ENCODE measurements around the gene HLA-DPA1. TPM values are rescaled to one million over a fixed set of nuclear protein-coding genes. Genes with fewer than 3 reads are reported as not detected.

Gene HLA-DPA1
- total RNA-seq, 1 experiment from 2014 or later, result 2.6 TPM

DNA sequence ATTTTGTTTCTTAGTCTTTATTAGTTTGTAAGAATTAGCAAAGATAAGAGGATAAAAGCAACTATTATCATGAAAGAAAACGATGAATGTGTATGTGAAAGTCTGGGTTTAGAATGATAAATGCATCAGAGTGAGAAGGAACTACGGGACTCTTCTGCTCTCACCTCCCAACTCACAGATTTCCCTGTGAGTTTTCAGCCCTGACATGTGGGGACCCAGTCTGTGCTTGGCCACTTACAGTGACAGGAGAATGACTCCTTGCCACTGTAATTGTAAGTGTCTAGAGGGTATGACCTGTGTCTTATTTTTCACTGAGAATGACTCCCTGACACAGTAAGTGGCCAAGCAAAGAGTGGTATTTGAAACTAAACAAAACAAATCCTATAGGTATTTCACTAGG is 2.5 kb downstream of the HLA-DPA1 start:
- Mint-ChIP-seq H3K27ac (no peak overlapping the region), H3K27me3 (ENCODE audit: low read depth) (peaks cover 5% of the 10 kb centered on the region; the same call in 1 of the 2 replicates), H3K36me3 (ENCODE audit: insufficient read depth in 1 of 3, low read depth in 3 of 3) (peaks cover 0 to 5% (median 0%) of the 10 kb centered on the region in 3 experiments; a peak in 2 of 7 replicates), H3K4me3 (no peak overlapping the region), H3K9me3 (peaks cover 5 to 6% of the 10 kb centered on the region in 2 experiments; a peak in 4 of 5 replicates), H3K4me1 (peaks cover 6 to 7% of the 10 kb centered on the region in 2 experiments; a peak in 3 of 4 replicates)
- no CpG with 5 or more reads among the region's 2 CpGs for WGBS (ENCODE audit: extremely low coverage, insufficient read length, low lambda C conversion rate)
- H2BK5ac ChIP-seq (ENCODE audit: insufficient read length, low read length), result no peak overlapping the region
- no peaks in the 10 kb centered on the region for H3K27me3 ChIP-seq (ENCODE audit: insufficient read depth, low read length)
- no peak overlapping the region for H3T11ph ChIP-seq (ENCODE audit: low read length)
- DNase-seq, result no peak
- TF ChIP-seq, protein P1, sequence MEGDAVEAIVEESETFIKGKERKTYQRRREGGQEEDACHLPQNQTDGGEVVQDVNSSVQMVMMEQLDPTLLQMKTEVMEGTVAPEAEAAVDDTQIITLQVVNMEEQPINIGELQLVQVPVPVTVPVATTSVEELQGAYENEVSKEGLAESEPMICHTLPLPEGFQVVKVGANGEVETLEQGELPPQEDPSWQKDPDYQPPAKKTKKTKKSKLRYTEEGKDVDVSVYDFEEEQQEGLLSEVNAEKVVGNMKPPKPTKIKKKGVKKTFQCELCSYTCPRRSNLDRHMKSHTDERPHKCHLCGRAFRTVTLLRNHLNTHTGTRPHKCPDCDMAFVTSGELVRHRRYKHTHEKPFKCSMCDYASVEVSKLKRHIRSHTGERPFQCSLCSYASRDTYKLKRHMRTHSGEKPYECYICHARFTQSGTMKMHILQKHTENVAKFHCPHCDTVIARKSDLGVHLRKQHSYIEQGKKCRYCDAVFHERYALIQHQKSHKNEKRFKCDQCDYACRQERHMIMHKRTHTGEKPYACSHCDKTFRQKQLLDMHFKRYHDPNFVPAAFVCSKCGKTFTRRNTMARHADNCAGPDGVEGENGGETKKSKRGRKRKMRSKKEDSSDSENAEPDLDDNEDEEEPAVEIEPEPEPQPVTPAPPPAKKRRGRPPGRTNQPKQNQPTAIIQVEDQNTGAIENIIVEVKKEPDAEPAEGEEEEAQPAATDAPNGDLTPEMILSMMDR (conservative IDR thresholded peaks at IDR 0.05), result no peak
- no peak overlapping the region for H3K9ac ChIP-seq (ENCODE audit: extremely low read depth, insufficient read length, low read length)
- no peak overlapping the region for H2AK5ac ChIP-seq (ENCODE audit: insufficient read length, low read length)
- H3K27ac ChIP-seq (ENCODE audit: insufficient read length, low read depth, low read length), result no peak overlapping the region
- H4K8ac ChIP-seq (replicated peaks; ENCODE audit: insufficient read length, low read depth, low read length), result no peak overlapping the region
- no peak overlapping the region for H3K4ac ChIP-seq (ENCODE audit: low read depth, low read length)
- H3K18ac ChIP-seq (ENCODE audit: insufficient read length, low read depth, low read length), result no peak overlapping the region
- no peak overlapping the region for H3K56ac ChIP-seq (ENCODE audit: insufficient read length, low read depth, low read length)
- H2AFZ ChIP-seq (ENCODE audit: low read length), result no peak overlapping the region
- no peak overlapping the region for H2BK15ac ChIP-seq (ENCODE audit: low read depth, low read length)
- H3K79me1 ChIP-seq (ENCODE audit: insufficient read depth, low read depth, low read length, poor library complexity, severe bottlenecking), result no peaks in the 10 kb centered on the region
- no peak overlapping the region for H2BK12ac ChIP-seq (ENCODE audit: insufficient read length, low read depth, low read length)
- no peaks in the 10 kb centered on the region for H3K4me1 ChIP-seq (ENCODE audit: insufficient read depth, low read length)
- no peaks in the 10 kb centered on the region for H3K79me2 ChIP-seq (ENCODE audit: insufficient read depth, low read length)
- no peaks in the 10 kb centered on the region for H4K20me1 ChIP-seq (ENCODE audit: control insufficient read depth, insufficient read depth, insufficient read length)
- no peak overlapping the region for H3K14ac ChIP-seq (ENCODE audit: insufficient read depth, low read length)
- no peaks in the 10 kb centered on the region for H3K9me3 ChIP-seq (ENCODE audit: control insufficient read depth, low read depth, low read length)
- H2BK20ac ChIP-seq (ENCODE audit: low read depth, low read length, poor library complexity, severe bottlenecking), result no peak overlapping the region
- no peak overlapping the region for H3K4me2 ChIP-seq (ENCODE audit: insufficient read depth, insufficient read length, low read length)
- no peak overlapping the region for H4K91ac ChIP-seq (ENCODE audit: insufficient read length, low read depth, low read length)
- H3K23me2 ChIP-seq (ENCODE audit: insufficient read length, low read depth, low read length, poor library complexity, severe bottlenecking), result no peaks in the 10 kb centered on the region
- no peak overlapping the region for H3K23ac ChIP-seq (ENCODE audit: insufficient read length, low read depth, low read length)
- no peak overlapping the region for H2BK120ac ChIP-seq (ENCODE audit: low read depth, low read length, poor library complexity, severe bottlenecking)
- H4K5ac ChIP-seq (ENCODE audit: insufficient read length, low read depth, low read length), result no peak overlapping the region

Measured in H9 (cell line).